Hematopoietic multipotent progenitor cell treated with erythropoietin and hydrocortisone succinate and interleukin-3 and kit ligand, for 17 days (in vitro differentiated cells): Measurements from ENCODE around the gene ROBO1.
"Not testable (repeated sequence)": the region's sequence is repeated elsewhere in the genome, so short reads cannot be mapped to it uniquely, and the experiment has no call there.

Experiments
- DNase-seq: peaks from one replicate; pipeline ENCODE4 v3.0.0-alpha.2; 2015; ENCODE audit warnings: low spot score

The ROBO1 gene

DNA sequence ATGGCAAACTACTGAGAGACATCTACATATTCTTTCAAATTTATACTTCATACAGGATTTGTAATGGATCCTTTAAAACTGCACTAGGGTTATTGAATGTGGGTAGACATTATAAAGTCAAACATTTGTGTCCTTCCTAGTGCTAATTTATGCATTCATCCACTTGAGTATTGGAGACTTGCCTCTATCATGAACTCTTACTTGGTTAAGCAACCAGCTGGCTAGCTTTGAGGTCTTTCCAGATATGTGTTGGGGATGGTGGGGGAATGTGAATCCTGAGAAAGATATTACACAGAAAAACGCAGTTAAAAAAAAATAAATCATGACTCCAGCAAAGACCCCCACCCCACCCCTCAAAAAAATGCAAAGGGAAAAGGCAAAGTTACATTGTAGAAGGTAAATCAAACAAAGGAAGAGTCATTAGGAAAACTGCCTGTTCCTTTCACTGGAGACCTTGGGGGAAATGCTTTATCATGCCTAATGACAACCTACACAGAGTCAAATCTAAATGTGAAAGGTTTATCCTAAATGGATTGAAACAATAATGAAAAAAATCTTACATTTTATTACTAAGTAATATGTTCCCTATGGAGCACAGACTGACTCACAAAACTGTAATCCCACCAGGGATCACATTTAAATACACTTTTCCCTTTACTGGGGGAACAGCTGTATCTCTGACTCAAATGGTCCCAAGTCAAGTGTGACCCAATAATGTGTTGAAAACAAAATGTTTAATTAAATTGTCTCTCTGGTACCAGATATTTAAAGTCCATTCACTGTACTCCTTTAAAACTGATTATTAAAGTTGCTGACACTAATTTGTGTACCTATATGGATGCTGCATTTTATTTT lies 522.3 kb downstream of the ROBO1 start:
- DNase-seq, result no peak

GRCh38 chr3:79236496-79236895 lies 531.3 kb downstream of the ROBO1 start:
- DNase-seq, result no peak

GRCh38 chr3:79233431-79234060 lies 534.3 kb downstream of the ROBO1 start:
- DNase-seq, result no peak

- no peak for DNase-seq
These were observed 537.5 kb downstream of the ROBO1 start for GRCh38 chr3:79230266-79230665.

- DNase-seq, result no peak
These were observed 550.7 kb downstream of the ROBO1 start for GRCh38 chr3:79217096-79217495.

DNA sequence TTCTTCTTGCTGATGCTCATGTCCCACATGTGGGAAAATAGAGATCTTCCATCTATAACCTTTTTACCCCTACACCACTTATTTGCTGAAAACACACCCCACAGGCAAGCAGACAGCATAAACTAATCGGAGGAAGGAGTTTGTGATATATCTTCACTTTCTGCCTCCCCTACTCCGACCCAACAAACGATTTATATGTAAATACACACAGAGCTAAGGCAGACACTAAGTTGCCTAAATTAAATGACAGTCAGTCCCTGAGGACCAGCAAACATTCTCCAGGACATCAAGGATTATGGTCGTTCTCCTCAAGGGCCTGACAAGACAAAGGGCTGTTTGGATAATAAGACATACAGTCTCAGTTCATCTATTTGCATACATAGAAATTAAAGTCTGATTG lies 552.5 kb downstream of the ROBO1 start:
- DNase-seq, result no peak

- DNase-seq, result no peak
These were observed 556.0 kb downstream of the ROBO1 start for GRCh38 chr3:79211586-79212359.

- no peak for DNase-seq
These were observed 563.4 kb downstream of the ROBO1 start for GRCh38 chr3:79204351-79204750.

DNA sequence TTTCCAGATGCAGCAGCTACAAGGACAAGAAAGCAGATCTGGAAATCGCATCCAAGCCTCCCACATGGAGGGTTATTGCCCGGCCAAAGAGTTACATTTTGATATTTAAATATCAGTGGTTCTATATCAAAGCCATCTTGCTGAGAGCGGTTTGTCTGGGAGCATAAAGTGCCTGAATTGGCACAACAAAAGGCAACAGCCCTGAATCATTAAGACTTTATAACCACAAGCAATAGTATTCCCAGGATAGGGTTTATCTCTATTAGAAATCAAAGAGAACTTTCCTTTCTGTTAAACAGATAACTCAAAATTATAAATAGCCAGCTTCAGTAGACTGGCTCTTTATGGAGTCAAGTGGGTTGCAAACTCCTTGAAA lies 564.7 kb downstream of the ROBO1 start:
- no peak for DNase-seq

GRCh38 chr3:79202471-79203143 lies 565.2 kb downstream of the ROBO1 start:
- no peak for DNase-seq

DNA sequence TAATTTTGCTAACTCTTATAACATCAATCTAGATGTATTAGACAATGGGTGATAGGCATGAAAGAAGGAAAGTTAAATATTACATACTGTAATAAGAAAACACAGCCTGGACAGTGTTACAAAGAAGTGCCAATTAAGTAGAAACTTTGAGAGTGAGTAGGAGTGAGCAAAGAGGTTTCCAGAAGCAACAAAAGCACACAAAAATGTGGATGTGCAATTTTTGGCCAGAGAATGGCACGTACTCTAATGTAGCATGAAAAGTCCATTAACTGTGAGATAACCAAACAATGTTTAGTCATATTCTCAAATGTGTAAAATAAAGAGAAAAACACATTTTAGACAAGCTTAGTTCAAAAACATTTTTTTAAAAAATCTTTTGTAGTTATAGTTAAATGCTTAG lies 567.3 kb downstream of the ROBO1 start:
- no peak for DNase-seq

- no peak for DNase-seq
These were observed 567.8 kb downstream of the ROBO1 start for GRCh38 chr3:79199966-79200365.

GRCh38 chr3:79187426-79187825 lies 580.4 kb downstream of the ROBO1 start:
- no peak for DNase-seq

GRCh38 chr3:79184251-79184650 lies 583.5 kb downstream of the ROBO1 start:
- DNase-seq, result no peak

DNA sequence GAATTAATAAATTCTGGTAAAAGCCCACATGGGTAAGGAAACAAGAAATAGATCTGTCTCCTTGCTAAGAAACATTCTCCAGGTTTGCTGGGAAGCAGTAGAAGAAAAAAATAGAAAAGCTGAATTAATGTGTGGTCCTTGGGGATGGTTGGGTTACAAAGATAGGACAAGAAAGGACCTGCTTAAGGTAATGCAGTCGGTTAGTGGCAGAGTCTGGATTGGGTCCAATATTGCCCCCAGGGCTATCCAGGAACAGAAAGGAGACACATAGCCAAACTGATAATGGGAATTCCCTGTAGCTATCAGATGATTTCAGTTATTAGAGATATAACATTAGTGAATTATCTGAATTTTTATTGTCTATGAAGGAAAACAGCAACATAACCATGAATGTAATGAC lies 584.3 kb downstream of the ROBO1 start:
- DNase-seq, result no peak

- DNase-seq, result no peak
These were observed 589.2 kb downstream of the ROBO1 start for GRCh38 chr3:79178471-79179180.

DNA sequence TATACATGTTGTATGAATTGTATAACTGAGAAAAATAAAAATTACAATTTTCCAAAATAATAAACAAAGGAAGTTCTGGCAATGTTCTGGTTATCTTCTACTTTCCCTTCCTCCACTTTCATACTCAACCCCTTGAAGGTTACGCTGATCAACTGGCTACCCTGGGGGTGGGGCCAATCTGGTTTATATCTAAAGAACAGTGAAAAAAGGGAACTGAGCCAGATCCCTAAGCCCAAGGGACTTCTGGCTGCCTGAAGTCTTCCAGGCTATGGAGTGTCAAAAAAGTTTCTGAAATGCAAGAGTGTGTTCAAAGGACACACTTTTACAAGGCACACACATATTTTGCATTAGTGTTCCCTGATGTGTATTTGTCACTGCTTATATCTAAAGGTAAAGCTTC lies 591.9 kb downstream of the ROBO1 start:
- no peak for DNase-seq

DNA sequence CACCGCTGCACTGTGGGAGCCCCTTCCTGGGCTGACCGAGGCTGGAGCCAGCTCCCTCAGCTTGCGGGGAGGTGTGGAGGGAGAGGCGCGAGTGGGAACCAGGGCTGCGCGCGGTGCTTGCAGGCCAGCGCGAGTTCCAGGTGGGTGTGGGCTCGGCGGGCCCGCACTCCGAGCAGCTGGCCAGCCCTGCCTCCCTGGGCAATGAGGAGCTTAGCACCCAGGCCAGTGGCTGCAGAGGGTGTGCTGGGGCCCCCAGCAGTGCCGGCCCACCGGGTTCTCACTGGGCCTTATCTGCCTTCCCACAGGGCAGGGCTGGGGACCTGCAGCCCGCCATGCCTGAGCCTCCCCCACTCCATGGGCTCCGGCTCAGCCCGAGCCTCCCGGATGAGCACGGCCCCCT lies 594.5 kb downstream of the ROBO1 start:
- DNase-seq, result not testable (repeated sequence)

- DNase-seq, result no peak
These were observed 595.6 kb downstream of the ROBO1 start for GRCh38 chr3:79172241-79172640.

- DNase-seq, result no peak
These were observed 597.8 kb downstream of the ROBO1 start for GRCh38 chr3:79170021-79170420.

- no peak for DNase-seq
These were observed 600.0 kb downstream of the ROBO1 start for GRCh38 chr3:79167651-79168416.
